GM12873 (cell line): Measurements from ENCODE around the gene DND1.

Experiments used
- TF ChIP-seq, protein P1 (sequence below): IDR thresholded peaks from 2 replicates; pipeline ENCODE4 v1.5.1; 2012; ENCODE audit warnings: low read depth, mild to moderate bottlenecking, moderate library complexity, low read length, control low read depth; ENCODE audit not compliant: insufficient read depth; ENCODE audit errors: missing control alignments

DND1 gene

DNA sequence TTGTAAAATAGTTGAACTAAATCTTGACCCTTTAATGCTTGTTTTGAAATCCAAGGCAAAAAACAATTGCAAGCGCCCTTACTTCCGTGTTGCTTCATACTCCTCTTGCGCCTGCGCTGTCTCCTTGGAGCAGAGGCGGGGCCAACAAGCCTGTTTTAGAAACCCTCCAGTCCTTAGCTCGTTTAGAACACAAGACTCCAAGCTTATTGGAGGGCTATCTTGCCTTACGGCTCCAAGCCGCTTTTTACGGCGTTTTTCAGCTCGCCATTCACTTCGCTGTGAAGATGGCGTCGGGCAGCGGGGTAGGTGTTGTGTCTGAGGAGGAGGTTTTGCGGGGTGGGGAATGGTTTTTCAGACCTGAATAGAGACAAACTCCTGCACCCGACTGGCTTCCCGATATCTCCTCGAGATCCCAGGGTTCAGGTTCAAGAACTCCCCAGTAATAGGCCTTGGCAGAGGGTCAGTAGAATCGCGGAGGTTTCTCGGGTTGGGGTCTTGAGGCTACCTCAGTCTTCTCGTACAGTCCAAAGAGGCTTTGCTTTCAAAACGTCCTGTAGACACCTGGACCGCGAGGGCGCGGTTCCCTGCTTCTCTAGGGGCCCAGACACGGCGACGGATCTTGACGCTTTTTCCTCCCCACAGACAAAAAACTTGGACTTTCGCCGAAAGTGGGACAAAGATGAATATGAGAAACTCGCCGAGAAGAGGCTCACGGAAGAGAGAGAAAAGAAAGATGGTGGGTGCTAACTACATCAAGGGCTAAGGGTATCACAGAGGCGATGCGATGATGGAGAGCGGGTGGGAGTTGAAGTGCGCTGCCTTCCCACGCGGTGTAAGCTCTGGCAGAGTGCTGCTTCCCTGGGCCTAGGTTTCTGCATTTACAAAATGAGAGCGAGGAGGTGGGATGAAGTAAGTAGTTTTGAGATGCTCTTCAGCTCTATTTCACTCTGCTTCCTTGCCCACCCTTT lies 27.1 kb upstream of the DND1 start, which contains the start of gene ZMAT2:
TSS of gene ZMAT2 (plus strand) at position 271 of the 968 bp plus-strand sequence. CDS start at position 285, 14 bp downstream.
- TF ChIP-seq, protein P1, sequence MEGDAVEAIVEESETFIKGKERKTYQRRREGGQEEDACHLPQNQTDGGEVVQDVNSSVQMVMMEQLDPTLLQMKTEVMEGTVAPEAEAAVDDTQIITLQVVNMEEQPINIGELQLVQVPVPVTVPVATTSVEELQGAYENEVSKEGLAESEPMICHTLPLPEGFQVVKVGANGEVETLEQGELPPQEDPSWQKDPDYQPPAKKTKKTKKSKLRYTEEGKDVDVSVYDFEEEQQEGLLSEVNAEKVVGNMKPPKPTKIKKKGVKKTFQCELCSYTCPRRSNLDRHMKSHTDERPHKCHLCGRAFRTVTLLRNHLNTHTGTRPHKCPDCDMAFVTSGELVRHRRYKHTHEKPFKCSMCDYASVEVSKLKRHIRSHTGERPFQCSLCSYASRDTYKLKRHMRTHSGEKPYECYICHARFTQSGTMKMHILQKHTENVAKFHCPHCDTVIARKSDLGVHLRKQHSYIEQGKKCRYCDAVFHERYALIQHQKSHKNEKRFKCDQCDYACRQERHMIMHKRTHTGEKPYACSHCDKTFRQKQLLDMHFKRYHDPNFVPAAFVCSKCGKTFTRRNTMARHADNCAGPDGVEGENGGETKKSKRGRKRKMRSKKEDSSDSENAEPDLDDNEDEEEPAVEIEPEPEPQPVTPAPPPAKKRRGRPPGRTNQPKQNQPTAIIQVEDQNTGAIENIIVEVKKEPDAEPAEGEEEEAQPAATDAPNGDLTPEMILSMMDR = no peak

DNA sequence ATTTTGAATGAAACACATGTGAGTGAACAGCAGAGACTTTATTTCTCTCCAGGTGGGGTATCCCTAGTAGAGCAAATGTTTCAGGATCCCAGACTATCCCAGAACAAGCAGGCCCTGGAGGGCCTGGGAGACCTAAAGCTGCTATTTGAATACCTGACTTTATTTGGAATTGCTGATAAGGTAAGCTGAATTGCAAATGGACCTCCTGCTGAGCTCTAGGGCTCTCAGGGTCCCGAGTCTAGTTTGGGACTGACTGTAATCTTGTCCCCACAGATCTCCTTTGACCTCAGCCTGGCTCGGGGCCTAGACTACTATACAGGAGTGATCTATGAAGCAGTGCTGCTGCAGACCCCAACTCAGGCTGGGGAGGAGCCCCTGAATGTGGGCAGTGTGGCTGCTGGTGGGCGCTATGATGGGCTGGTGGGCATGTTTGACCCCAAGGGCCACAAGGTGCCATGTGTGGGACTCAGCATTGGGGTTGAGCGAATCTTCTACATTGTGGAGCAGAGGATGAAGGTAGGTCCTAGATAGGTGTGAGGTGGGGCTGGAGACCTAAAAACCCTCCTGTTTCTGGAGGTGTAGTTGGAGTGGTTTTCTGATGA lies 23.6 kb upstream of the DND1 start:
- TF ChIP-seq, protein P1 = no peak

- TF ChIP-seq, protein P1 = no peak
Observed at GRCh38 chr5:140694276-140694675, 20.9 kb upstream of the DND1 start.

GRCh38 chr5:140690941-140691924 lies 17.9 kb upstream of the DND1 start, which contains the start of the genes HARS1 and HARS2:
TSS of gene HARS1 (minus strand) at chr5:140691370. CDS start at chr5:140691304, 66 bp downstream.
TSS of gene HARS2 (plus strand) at chr5:140691455. CDS start at chr5:140691649, 194 bp downstream.
- TF ChIP-seq, protein P1 = no peak

- TF ChIP-seq, protein P1 = no peak
Observed at GRCh38 chr5:140690376-140690932, 17.1 kb upstream of the DND1 start.

GRCh38 chr5:140678993-140679392 lies 5.6 kb upstream of the DND1 start:
- TF ChIP-seq, protein P1 = no peak
